Esophagus (tissue), 2 donors: ENCODE measurements around the gene PTPN20. TPM values are rescaled to one million over a fixed set of nuclear protein-coding genes. Genes with fewer than 3 reads are reported as not detected.
"Not testable (repeated sequence)": the region's sequence is repeated elsewhere in the genome, so short reads cannot be mapped to it uniquely, and the experiment has no call there.

Experiments
- H3K27ac ChIP-seq, 2 donors: one replicate each; pipeline ENCODE4 v1.5.1; 2013; ENCODE audit warnings: low read depth in 2 of 2, mild to moderate bottlenecking in 2 of 2, inconsistent platforms in 1 of 2, low read length in 1 of 2, moderate library complexity in 1 of 2
- H3K27me3 ChIP-seq, 2 donors: one replicate each; pipeline ENCODE4 v1.6.1; 2013; ENCODE audit warnings: low read length in 2 of 2, control low read depth in 1 of 2, mild to moderate bottlenecking in 1 of 2; ENCODE audit not compliant: insufficient read depth in 2 of 2, control insufficient read depth in 1 of 2
- H3K36me3 ChIP-seq, 2 donors: one replicate each; pipeline ENCODE4 v1.6.1; 2013; ENCODE audit warnings: low read length in 1 of 2; ENCODE audit not compliant: control insufficient read depth in 2 of 2, insufficient read depth in 2 of 2
- H3K4me1 ChIP-seq, 2 donors: one replicate each; pipeline ENCODE4 v1.6.1; 2013; ENCODE audit warnings: low read length in 1 of 2; ENCODE audit not compliant: control insufficient read depth in 2 of 2, insufficient read depth in 2 of 2
- H3K4me3 ChIP-seq, 2 donors: one replicate each; pipeline ENCODE4 v1.5.1; 2013; ENCODE audit warnings: low read length in 2 of 2, mild to moderate bottlenecking in 2 of 2, low read depth in 1 of 2, moderate library complexity in 1 of 2
- H3K9me3 ChIP-seq, 2 donors: one replicate each; pipeline ENCODE4 v1.6.1; 2013; ENCODE audit warnings: mild to moderate bottlenecking in 2 of 2, low read depth in 1 of 2, low read length in 1 of 2, moderate library complexity in 1 of 2; ENCODE audit not compliant: control insufficient read depth in 2 of 2, insufficient read depth in 1 of 2
- WGBS, 2 donors: extraction: QIAGEN DNeasy Blood & Tissue Kit; methylation state at CpG; one replicate each; pipeline ENCODE4 v1.1.7; 2013; 5-methylcytosine and 5-hydroxymethylcytosine counted together
- polyA plus RNA-seq, 2 donors: library from polyadenylated mRNA; stranded (reverse); fragments of 200-250 nt; gene quantifications; one replicate each; pipeline ENCODE4 v1.2.3, GENCODE V29; 2013
- donor health status: healthy with polysubstance abuse.
- donor health status: Bipolar disorder and iron deficiency.

The PTPN20 gene
- polyA plus RNA-seq, 2 donors, result 2.2 to 2.3 TPM

- H3K4me3 ChIP-seq, H3K9me3 ChIP-seq, H3K4me1 ChIP-seq, H3K36me3 ChIP-seq, H3K27me3 ChIP-seq, H3K27ac ChIP-seq: not testable (repeated sequence)
- 47 to 68% methylated on average over 2 to 3 of the region's 4 CpGs for WGBS, 2 donors
Measured at GRCh38 chr10:46952540-46952939, 41.3 kb downstream of the PTPN20 start.

- H3K9me3 ChIP-seq, H3K27ac ChIP-seq, H3K4me1 ChIP-seq, H3K36me3 ChIP-seq, H3K4me3 ChIP-seq, H3K27me3 ChIP-seq: not testable (repeated sequence)
Measured at GRCh38 chr10:46960742-46961141, 49.5 kb downstream of the PTPN20 start.

GRCh38 chr10:46963356-46963755 lies 52.1 kb downstream of the PTPN20 start:
- H3K27me3 ChIP-seq, H3K27ac ChIP-seq, H3K4me3 ChIP-seq, H3K9me3 ChIP-seq, H3K36me3 ChIP-seq, H3K4me1 ChIP-seq: not testable (repeated sequence)
- WGBS, 2 donors, result 55 to 67% methylated on average over 2 of the region's 2 CpGs

DNA sequence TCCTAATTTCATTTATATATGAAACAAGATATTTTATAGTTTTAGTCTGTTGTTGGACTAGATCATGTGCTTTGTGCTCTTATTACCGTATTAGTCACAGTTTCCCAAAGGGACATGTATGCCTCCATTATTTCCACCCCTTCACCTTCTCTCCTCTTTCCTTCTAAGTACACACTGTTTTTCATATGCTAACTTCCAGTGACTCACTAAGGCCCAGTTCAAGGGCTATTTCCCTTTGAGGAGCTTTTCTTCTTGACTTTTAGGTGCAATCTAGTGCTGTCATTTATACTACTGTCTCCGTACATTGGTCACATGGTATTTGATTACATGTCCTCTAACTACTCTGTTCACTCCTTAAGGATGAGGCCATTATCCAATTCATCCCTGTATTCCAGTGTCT lies 55.8 kb downstream of the PTPN20 start:
- H3K36me3 ChIP-seq, H3K9me3 ChIP-seq, H3K4me3 ChIP-seq, H3K27me3 ChIP-seq, H3K4me1 ChIP-seq, H3K27ac ChIP-seq: not testable (repeated sequence)
- WGBS, 2 donors, result 88 to 100% methylated on average over 1 of the region's 2 CpGs

GRCh38 chr10:46980223-46980622 lies 69.0 kb downstream of the PTPN20 start:
- H3K36me3 ChIP-seq, H3K9me3 ChIP-seq, H3K27ac ChIP-seq, H3K4me1 ChIP-seq, H3K27me3 ChIP-seq, H3K4me3 ChIP-seq: not testable (repeated sequence)
- WGBS, 2 donors, result no CpG with 5 or more reads among the region's 2 CpGs

- no CpG with 5 or more reads among the region's 10 CpGs for WGBS, 2 donors
- not testable (repeated sequence) for H3K9me3 ChIP-seq
Measured at GRCh38 chr10:46987233-46987924, 76.2 kb downstream of the PTPN20 start.

DNA sequence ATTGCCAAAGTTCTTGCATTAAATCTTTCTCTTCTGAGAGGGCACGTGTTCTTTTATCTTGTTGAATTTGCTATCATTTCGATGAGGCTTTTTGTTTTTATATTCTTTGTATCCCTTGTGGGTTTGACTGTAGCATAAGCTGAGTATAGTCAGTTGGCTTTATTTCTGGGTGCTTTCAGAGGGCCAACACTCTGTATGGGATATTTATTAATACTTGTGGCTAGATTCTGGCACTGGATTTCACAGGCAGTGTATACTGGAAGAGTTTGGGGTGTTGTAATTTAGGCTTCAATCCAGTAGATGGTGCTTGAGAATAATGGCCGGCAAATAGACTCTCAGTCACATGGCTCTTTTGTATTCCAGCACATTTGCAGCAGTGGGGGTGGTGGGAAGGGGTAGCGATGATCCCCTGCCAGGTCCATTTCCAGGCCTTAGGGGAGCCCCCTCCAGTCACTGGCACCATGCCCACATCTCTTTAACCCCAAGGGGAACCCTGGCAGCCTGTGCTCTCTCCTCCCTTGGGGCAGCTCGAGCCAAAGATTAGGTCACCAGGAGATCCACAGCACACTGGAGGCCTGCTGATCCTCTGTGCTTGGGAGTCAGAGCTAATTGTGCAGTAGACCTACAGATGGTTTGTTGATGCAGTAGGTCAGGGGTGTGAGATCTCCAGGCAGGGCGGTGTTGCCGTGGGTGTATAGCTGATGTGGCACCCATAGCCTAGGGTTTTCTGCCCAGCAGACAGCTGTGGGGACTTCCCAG lies 81.8 kb downstream of the PTPN20 start:
- H3K27me3 ChIP-seq, result no peaks in the 10 kb centered on the region
- peak overlapping the region in 1 of 2 donors; percentile 18 for H3K27ac ChIP-seq
- H3K4me1 ChIP-seq, result no peaks in the 10 kb centered on the region
- no peaks in the 10 kb centered on the region for H3K9me3 ChIP-seq
- WGBS, 2 donors, result 52 to 55% methylated on average over 7 of the region's 7 CpGs
- H3K36me3 ChIP-seq, result no peaks in the 10 kb centered on the region
- H3K4me3 ChIP-seq, result no peak overlapping the region

More at GRCh38 chr10:46987233-46987924, 76.2 kb downstream of the PTPN20 start:
- H3K27me3 ChIP-seq, H3K27ac ChIP-seq, H3K36me3 ChIP-seq, H3K4me3 ChIP-seq, H3K4me1 ChIP-seq: not testable (repeated sequence)

DNA sequence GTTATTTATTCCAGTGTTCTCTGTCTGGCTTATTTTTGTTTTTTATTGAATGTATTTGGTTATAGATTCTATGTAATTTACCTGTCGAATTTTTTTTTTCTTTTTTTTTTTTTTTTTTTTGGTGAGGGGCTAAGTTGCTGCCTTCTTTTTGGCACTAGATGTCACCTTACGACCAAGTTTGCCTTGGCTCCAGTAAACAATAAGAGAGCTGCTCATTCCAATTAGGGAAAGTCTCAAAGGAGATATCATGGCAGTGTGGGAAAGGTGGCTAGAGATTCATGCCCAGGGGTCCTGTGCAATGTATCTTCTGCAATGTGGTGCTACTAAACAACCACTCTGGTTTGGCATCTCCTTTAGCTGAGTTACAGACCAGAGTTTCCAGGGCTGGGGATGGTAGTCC lies 84.0 kb downstream of the PTPN20 start:
- Histone ChIP-seq H3K27me3 (no peaks in the 10 kb centered on the region), H3K4me3 (no peak overlapping the region), H3K4me1 (no peaks in the 10 kb centered on the region), H3K36me3 (no peaks in the 10 kb centered on the region), H3K9me3 (no peaks in the 10 kb centered on the region), H3K27ac (no peak overlapping the region)
- 67 to 70% methylated on average over 2 of the region's 2 CpGs for WGBS, 2 donors

DNA sequence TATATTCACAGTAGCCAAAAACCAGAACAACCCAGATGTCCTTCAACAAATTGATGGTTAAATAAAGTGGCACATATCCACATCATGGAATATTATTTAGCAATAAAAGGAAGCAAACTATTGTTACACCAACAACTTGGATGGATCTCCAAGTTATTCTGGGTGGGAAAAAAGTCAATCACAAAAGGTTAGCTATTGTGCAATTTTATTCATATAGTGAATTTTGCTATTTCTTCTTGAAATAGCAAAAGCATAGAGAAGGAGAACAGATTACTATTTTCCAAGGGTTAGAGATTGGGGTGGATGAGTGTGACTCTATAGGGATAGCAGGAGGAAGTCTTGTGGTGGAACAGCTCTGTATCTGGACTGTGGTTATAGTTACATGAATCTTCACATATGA lies 87.0 kb downstream of the PTPN20 start:
- Histone ChIP-seq H3K4me1 (no peaks in the 10 kb centered on the region), H3K9me3 (no peaks in the 10 kb centered on the region), H3K36me3 (no peaks in the 10 kb centered on the region), H3K27ac (no peak overlapping the region), H3K27me3 (no peaks in the 10 kb centered on the region), H3K4me3 (no peak overlapping the region)

DNA sequence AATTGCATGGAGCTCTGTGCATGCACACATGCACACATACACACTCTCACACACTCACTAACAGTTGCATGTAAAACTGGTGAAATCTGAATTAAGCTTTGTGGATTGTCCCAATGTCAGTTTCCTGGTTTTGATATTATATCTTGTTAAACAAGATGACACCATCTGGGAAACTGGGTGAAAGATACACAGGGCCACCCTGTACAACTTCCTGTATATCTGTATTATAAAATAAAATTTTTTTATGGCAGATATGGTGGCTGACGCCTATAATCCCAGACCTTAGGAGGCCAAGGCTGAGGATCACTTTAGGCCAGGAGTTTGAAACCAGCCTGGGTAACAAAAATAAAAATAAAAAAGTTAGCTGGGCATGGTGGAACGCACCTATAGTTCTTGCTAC lies 87.4 kb downstream of the PTPN20 start:
- no peaks in the 10 kb centered on the region for H3K9me3 ChIP-seq
- no peaks in the 10 kb centered on the region for H3K36me3 ChIP-seq
- WGBS, 2 donors, result 93% methylated on average over 2 of the region's 2 CpGs
- H3K4me1 ChIP-seq, result no peaks in the 10 kb centered on the region
- no peak overlapping the region for H3K4me3 ChIP-seq
- no peak overlapping the region for H3K27ac ChIP-seq
- H3K27me3 ChIP-seq, result no peaks in the 10 kb centered on the region
